ENCODE measurements around the gene BATF.

The BATF gene

GRCh38 chr14:75539162-75539560 is 16.9 kb downstream of the BATF start:
- no peak for DNase-seq (ENCODE audit: low read depth)
- Histone ChIP-seq H3K36me3 (ENCODE audit: control insufficient read depth, insufficient read depth, low read length, severe bottlenecking) (no peaks in the 10 kb centered on the region), H3K9me3 (ENCODE audit: control insufficient read depth, low read length) (no peaks in the 10 kb centered on the region), H3K9ac (ENCODE audit: low read length) (no peak overlapping the region), H3K4me3 (ENCODE audit: low read length) (no peak overlapping the region), H3K4me1 (ENCODE audit: control insufficient read depth, insufficient read depth, low read length) (peaks cover 41% of the 10 kb centered on the region), H3K27me3 (replicated peaks; ENCODE audit: control insufficient read depth, insufficient read depth, low read length) (no peaks in the 10 kb centered on the region)

GRCh38 chr14:75539561-75540478 is 17.6 kb downstream of the BATF start:
- Histone ChIP-seq H3K27me3 (replicated peaks; ENCODE audit: control insufficient read depth, insufficient read depth, low read length) (no peaks in the 10 kb centered on the region), H3K4me1 (ENCODE audit: control insufficient read depth, insufficient read depth, low read length) (peaks cover 37% of the 10 kb centered on the region), H3K9me3 (ENCODE audit: control insufficient read depth, low read length) (no peaks in the 10 kb centered on the region), H3K9ac (ENCODE audit: low read length) (no peak overlapping the region), H3K36me3 (ENCODE audit: control insufficient read depth, insufficient read depth, low read length, severe bottlenecking) (no peaks in the 10 kb centered on the region), H3K4me3 (ENCODE audit: low read length) (no peak overlapping the region)
- DNase-seq (ENCODE audit: low read depth): no peak

GRCh38 chr14:75540479-75540851 is 18.2 kb downstream of the BATF start:
- Histone ChIP-seq H3K36me3 (ENCODE audit: control insufficient read depth, insufficient read depth, low read length, severe bottlenecking) (no peaks in the 10 kb centered on the region), H3K4me3 (ENCODE audit: low read length) (no peak overlapping the region), H3K4me1 (ENCODE audit: control insufficient read depth, insufficient read depth, low read length) (peaks cover 31% of the 10 kb centered on the region), H3K9me3 (ENCODE audit: control insufficient read depth, low read length) (no peaks in the 10 kb centered on the region), H3K27me3 (replicated peaks; ENCODE audit: control insufficient read depth, insufficient read depth, low read length) (no peaks in the 10 kb centered on the region), H3K9ac (ENCODE audit: low read length) (no peak overlapping the region)
- DNase-seq (ENCODE audit: low read depth): no peak

- no peaks in the 10 kb centered on the region for H3K9me3 ChIP-seq (ENCODE audit: control insufficient read depth, low read length)
- no peaks in the 10 kb centered on the region for H3K36me3 ChIP-seq (ENCODE audit: control insufficient read depth, insufficient read depth, low read length, severe bottlenecking)
- peak overlapping the region; percentile 79 for H3K9ac ChIP-seq (ENCODE audit: low read length)
- peaks cover 16% of the 10 kb centered on the region for H3K4me1 ChIP-seq (ENCODE audit: control insufficient read depth, insufficient read depth, low read length)
- DNase-seq (ENCODE audit: low read depth): peak; percentile 36
- H3K27me3 ChIP-seq (replicated peaks; ENCODE audit: control insufficient read depth, insufficient read depth, low read length): no peaks in the 10 kb centered on the region
- H3K4me3 ChIP-seq (ENCODE audit: low read length): peak overlapping the region; percentile 24
These were observed 20.4 kb downstream of the BATF start for GRCh38 chr14:75542588-75543091.

GRCh38 chr14:75543253-75543652 is 21.0 kb downstream of the BATF start:
- no peak overlapping the region for H3K4me3 ChIP-seq (ENCODE audit: low read length)
- no peaks in the 10 kb centered on the region for H3K27me3 ChIP-seq (replicated peaks; ENCODE audit: control insufficient read depth, insufficient read depth, low read length)
- peaks cover 22% of the 10 kb centered on the region for H3K4me1 ChIP-seq (ENCODE audit: control insufficient read depth, insufficient read depth, low read length)
- no peaks in the 10 kb centered on the region for H3K36me3 ChIP-seq (ENCODE audit: control insufficient read depth, insufficient read depth, low read length, severe bottlenecking)
- DNase-seq (ENCODE audit: low read depth): no peak
- H3K9ac ChIP-seq (ENCODE audit: low read length): peak overlapping the region; percentile 24
- no peaks in the 10 kb centered on the region for H3K9me3 ChIP-seq (ENCODE audit: control insufficient read depth, low read length)

- no peaks in the 10 kb centered on the region for H3K27me3 ChIP-seq (replicated peaks; ENCODE audit: control insufficient read depth, insufficient read depth, low read length)
- H3K9ac ChIP-seq (ENCODE audit: low read length): no peak overlapping the region
- no peak for DNase-seq (ENCODE audit: low read depth)
- H3K36me3 ChIP-seq (ENCODE audit: control insufficient read depth, insufficient read depth, low read length, severe bottlenecking): no peaks in the 10 kb centered on the region
- H3K4me3 ChIP-seq (ENCODE audit: low read length): no peak overlapping the region
- peaks cover 26% of the 10 kb centered on the region for H3K4me1 ChIP-seq (ENCODE audit: control insufficient read depth, insufficient read depth, low read length)
- H3K9me3 ChIP-seq (ENCODE audit: control insufficient read depth, low read length): no peaks in the 10 kb centered on the region
These were observed 21.5 kb downstream of the BATF start for GRCh38 chr14:75543786-75544185.

GRCh38 chr14:75545907-75546306 is 23.6 kb downstream of the BATF start:
- Histone ChIP-seq H3K9ac (ENCODE audit: low read length) (no peak overlapping the region), H3K4me3 (ENCODE audit: low read length) (no peak overlapping the region), H3K9me3 (ENCODE audit: control insufficient read depth, low read length) (no peaks in the 10 kb centered on the region), H3K36me3 (ENCODE audit: control insufficient read depth, insufficient read depth, low read length, severe bottlenecking) (no peaks in the 10 kb centered on the region), H3K27me3 (replicated peaks; ENCODE audit: control insufficient read depth, insufficient read depth, low read length) (no peaks in the 10 kb centered on the region), H3K4me1 (ENCODE audit: control insufficient read depth, insufficient read depth, low read length) (peaks cover 32% of the 10 kb centered on the region)
- no peak for DNase-seq (ENCODE audit: low read depth)

- DNase-seq (ENCODE audit: low read depth): no peak
These were observed 25.4 kb downstream of the BATF start for GRCh38 chr14:75547552-75548250.

GRCh38 chr14:75548544-75548943 is 26.3 kb downstream of the BATF start:
- Histone ChIP-seq H3K27me3 (replicated peaks; ENCODE audit: control insufficient read depth, insufficient read depth, low read length) (peaks cover 9% of the 10 kb centered on the region), H3K36me3 (ENCODE audit: control insufficient read depth, insufficient read depth, low read length, severe bottlenecking) (no peaks in the 10 kb centered on the region), H3K4me1 (ENCODE audit: control insufficient read depth, insufficient read depth, low read length) (peaks cover 19% of the 10 kb centered on the region), H3K9ac (ENCODE audit: low read length) (no peak overlapping the region), H3K4me3 (ENCODE audit: low read length) (no peak overlapping the region), H3K9me3 (ENCODE audit: control insufficient read depth, low read length) (no peaks in the 10 kb centered on the region)
- DNase-seq (ENCODE audit: low read depth): no peak

More at GRCh38 chr14:75547552-75548250, 25.4 kb downstream of the BATF start:
- no peak overlapping the region for H3K9ac ChIP-seq (ENCODE audit: low read length)
- peaks cover 25% of the 10 kb centered on the region for H3K4me1 ChIP-seq (ENCODE audit: control insufficient read depth, insufficient read depth, low read length)
- peaks cover 6% of the 10 kb centered on the region for H3K27me3 ChIP-seq (replicated peaks; ENCODE audit: control insufficient read depth, insufficient read depth, low read length)
- H3K4me3 ChIP-seq (ENCODE audit: low read length): no peak overlapping the region
- H3K36me3 ChIP-seq (ENCODE audit: control insufficient read depth, insufficient read depth, low read length, severe bottlenecking): no peaks in the 10 kb centered on the region
- H3K9me3 ChIP-seq (ENCODE audit: control insufficient read depth, low read length): no peaks in the 10 kb centered on the region

- DNase-seq (ENCODE audit: low read depth): no peak
- no peaks in the 10 kb centered on the region for H3K36me3 ChIP-seq (ENCODE audit: control insufficient read depth, insufficient read depth, low read length, severe bottlenecking)
- H3K27me3 ChIP-seq (replicated peaks; ENCODE audit: control insufficient read depth, insufficient read depth, low read length): peaks cover 9% of the 10 kb centered on the region
- peaks cover 19% of the 10 kb centered on the region for H3K4me1 ChIP-seq (ENCODE audit: control insufficient read depth, insufficient read depth, low read length)
- no peak overlapping the region for H3K9ac ChIP-seq (ENCODE audit: low read length)
- no peak overlapping the region for H3K4me3 ChIP-seq (ENCODE audit: low read length)
- no peaks in the 10 kb centered on the region for H3K9me3 ChIP-seq (ENCODE audit: control insufficient read depth, low read length)
These were observed 26.9 kb downstream of the BATF start for GRCh38 chr14:75549169-75549568.

GRCh38 chr14:75551021-75551420 is 28.8 kb downstream of the BATF start:
- H3K4me1 ChIP-seq (ENCODE audit: control insufficient read depth, insufficient read depth, low read length): peaks cover 19% of the 10 kb centered on the region
- H3K9ac ChIP-seq (ENCODE audit: low read length): no peak overlapping the region
- no peaks in the 10 kb centered on the region for H3K36me3 ChIP-seq (ENCODE audit: control insufficient read depth, insufficient read depth, low read length, severe bottlenecking)
- no peak for DNase-seq (ENCODE audit: low read depth)
- H3K9me3 ChIP-seq (ENCODE audit: control insufficient read depth, low read length): no peaks in the 10 kb centered on the region
- no peak overlapping the region for H3K4me3 ChIP-seq (ENCODE audit: low read length)
- peaks cover 9% of the 10 kb centered on the region for H3K27me3 ChIP-seq (replicated peaks; ENCODE audit: control insufficient read depth, insufficient read depth, low read length)

Data from adipocyte (in vitro differentiated cells).